Nephron (organoid): ENCODE measurements around the gene TRAP1.
A peak's percentile ranks its signal among the peaks of the same experiment; 100 is the strongest.

Source experiments
- H3K27ac Mint-ChIP-seq, 3 experiments: 2 replicates each; pipeline ENCODE4 v1.8.0; 2020; ENCODE audit warnings: mixed read lengths in 3 of 3, mild to moderate bottlenecking in 2 of 3, moderate library complexity in 1 of 3
- H3K27me3 Mint-ChIP-seq: 2 replicates; pipeline ENCODE4 v1.8.0; 2021; ENCODE audit warnings: low read depth, mild to moderate bottlenecking, moderate library complexity, mixed read lengths
- H3K36me3 Mint-ChIP-seq: 2 replicates; pipeline ENCODE4 v1.8.0; 2020; ENCODE audit warnings: low read depth, mixed read lengths
- H3K4me1 Mint-ChIP-seq: 2 replicates; pipeline ENCODE4 v1.8.0; 2020; ENCODE audit warnings: mixed read lengths
- H3K4me3 Mint-ChIP-seq, 3 experiments: 2 replicates each; pipeline ENCODE4 v1.8.0; 2020; ENCODE audit warnings: mild to moderate bottlenecking in 3 of 3, mixed read lengths in 3 of 3, moderate library complexity in 2 of 3
- H3K9me3 Mint-ChIP-seq: 2 replicates; pipeline ENCODE4 v1.8.0; 2020; ENCODE audit warnings: mixed read lengths
- TF ChIP-seq, protein P1 (sequence below), 3 experiments: fragments of 200-600 bp; sonication (generic); IDR thresholded peaks; one replicate each; pipeline ENCODE4 v1.5.0; 2021; ENCODE audit warnings: antibody characterized with exemption in 3 of 3; ENCODE audit not compliant: unreplicated experiment in 3 of 3

The TRAP1 gene

DNA sequence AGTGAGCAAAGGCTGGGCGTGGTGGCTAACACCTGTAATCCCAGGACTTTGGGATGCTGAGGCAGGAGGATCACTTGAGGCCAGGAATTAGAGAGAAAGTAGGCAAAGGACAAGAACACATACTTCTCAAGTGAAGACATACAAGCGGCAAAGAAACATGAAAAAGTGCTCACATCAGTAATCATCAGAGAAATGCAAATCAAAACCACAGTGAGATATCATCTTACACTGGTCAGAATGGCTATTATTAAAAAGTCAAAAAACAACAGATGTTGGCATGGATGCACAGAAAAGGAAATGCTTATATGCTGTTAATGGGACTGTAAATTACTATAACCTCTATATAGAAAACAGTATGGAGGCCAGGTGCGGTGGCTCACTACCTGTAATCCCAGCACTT is 93.7 kb downstream of the TRAP1 start:
- Mint-ChIP-seq H3K36me3 (no peaks in the 10 kb centered on the region), H3K4me3 (no peak overlapping the region), H3K9me3 (no peaks in the 10 kb centered on the region), H3K4me1 (peaks cover 6% of the 10 kb centered on the region), H3K27me3 (no peaks in the 10 kb centered on the region), H3K27ac (peak overlapping the region in 1 of 3 experiments; percentile 16)
- TF ChIP-seq, protein P1, sequence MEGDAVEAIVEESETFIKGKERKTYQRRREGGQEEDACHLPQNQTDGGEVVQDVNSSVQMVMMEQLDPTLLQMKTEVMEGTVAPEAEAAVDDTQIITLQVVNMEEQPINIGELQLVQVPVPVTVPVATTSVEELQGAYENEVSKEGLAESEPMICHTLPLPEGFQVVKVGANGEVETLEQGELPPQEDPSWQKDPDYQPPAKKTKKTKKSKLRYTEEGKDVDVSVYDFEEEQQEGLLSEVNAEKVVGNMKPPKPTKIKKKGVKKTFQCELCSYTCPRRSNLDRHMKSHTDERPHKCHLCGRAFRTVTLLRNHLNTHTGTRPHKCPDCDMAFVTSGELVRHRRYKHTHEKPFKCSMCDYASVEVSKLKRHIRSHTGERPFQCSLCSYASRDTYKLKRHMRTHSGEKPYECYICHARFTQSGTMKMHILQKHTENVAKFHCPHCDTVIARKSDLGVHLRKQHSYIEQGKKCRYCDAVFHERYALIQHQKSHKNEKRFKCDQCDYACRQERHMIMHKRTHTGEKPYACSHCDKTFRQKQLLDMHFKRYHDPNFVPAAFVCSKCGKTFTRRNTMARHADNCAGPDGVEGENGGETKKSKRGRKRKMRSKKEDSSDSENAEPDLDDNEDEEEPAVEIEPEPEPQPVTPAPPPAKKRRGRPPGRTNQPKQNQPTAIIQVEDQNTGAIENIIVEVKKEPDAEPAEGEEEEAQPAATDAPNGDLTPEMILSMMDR (IDR thresholded peaks at IDR 0.05; ENCODE audit: unreplicated experiment in 3 of 3): no peak

DNA sequence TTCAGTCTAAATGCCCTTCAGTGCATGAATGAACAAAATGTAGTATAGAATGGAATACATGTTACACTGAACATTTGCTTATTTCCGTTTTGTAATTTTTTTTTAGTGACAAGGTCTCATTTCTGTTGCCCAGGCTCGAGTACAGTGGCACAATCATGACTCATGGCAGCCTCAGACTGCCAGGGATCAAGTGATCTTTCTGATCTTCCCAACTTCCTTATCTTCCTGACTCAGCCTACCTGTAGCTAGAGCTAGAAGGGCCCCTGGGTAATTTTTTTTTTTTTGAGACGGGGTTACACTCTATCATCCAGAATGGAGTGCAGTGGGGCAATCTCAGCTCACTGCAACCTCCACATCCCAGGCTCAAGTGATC is 98.6 kb downstream of the TRAP1 start:
- Mint-ChIP-seq H3K36me3 (peaks cover 26% of the 10 kb centered on the region), H3K4me3 (no peak overlapping the region), H3K27ac (no peak overlapping the region), H3K4me1 (peaks cover 6% of the 10 kb centered on the region), H3K27me3 (no peaks in the 10 kb centered on the region), H3K9me3 (peaks cover 3% of the 10 kb centered on the region)
- TF ChIP-seq, protein P1 (IDR thresholded peaks at IDR 0.05; ENCODE audit: unreplicated experiment in 3 of 3): no peak

DNA sequence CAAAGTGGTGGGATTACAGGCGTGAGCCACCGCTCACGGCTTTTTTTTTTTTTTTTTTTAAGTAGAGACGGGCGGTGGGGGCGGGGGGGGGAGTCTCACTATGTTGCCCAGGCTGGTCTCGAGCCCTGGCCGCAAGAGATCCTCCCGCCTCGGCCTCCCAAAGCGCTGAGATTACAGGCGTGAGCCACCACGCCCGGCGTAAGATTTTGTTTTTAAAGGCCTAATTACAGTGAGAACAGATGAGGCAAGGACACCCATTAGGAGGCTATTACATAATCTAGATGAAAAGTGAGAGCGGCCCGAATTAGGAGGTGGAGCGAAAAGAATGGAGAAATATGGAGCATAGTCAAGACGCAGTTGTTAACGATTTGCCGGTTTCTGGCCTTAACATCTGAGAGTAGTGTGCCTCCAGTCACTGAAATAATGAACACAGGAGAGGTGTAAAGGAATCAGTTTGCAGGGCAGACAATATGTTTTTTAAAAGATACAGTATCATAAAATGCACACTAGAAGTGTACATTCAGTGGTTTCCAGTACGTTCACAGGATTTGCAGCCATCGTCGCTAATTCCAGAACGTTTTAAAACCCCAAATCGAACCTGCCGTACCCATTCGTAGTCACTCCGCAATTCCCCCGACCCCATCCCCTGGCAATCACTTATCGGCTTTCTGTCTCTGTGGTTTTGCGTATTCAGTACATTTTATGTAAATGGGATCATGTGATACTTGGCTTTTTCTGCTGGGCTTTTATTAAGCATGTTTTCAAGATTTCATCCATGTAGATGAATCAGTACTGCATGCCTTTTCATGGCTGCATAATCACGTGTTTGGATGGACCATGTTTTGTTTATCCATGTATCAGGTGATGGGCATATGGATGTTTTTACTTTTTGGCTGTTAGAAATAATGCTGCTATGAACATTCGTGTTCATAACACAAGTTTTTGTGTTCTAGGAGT is 104.5 kb downstream of the TRAP1 start:
- H3K36me3 Mint-ChIP-seq: peaks cover 35% of the 10 kb centered on the region
- no peaks in the 10 kb centered on the region for H3K27me3 Mint-ChIP-seq
- TF ChIP-seq, protein P1 (IDR thresholded peaks at IDR 0.05; ENCODE audit: unreplicated experiment in 3 of 3): no peak
- H3K4me3 Mint-ChIP-seq: peak overlapping the region; percentile 89 to 100 (median 100)
- H3K27ac Mint-ChIP-seq: peak overlapping the region; percentile 48 to 85 (median 49)
- H3K9me3 Mint-ChIP-seq: peaks cover 3% of the 10 kb centered on the region
- H3K4me1 Mint-ChIP-seq: peaks cover 32% of the 10 kb centered on the region

DNA sequence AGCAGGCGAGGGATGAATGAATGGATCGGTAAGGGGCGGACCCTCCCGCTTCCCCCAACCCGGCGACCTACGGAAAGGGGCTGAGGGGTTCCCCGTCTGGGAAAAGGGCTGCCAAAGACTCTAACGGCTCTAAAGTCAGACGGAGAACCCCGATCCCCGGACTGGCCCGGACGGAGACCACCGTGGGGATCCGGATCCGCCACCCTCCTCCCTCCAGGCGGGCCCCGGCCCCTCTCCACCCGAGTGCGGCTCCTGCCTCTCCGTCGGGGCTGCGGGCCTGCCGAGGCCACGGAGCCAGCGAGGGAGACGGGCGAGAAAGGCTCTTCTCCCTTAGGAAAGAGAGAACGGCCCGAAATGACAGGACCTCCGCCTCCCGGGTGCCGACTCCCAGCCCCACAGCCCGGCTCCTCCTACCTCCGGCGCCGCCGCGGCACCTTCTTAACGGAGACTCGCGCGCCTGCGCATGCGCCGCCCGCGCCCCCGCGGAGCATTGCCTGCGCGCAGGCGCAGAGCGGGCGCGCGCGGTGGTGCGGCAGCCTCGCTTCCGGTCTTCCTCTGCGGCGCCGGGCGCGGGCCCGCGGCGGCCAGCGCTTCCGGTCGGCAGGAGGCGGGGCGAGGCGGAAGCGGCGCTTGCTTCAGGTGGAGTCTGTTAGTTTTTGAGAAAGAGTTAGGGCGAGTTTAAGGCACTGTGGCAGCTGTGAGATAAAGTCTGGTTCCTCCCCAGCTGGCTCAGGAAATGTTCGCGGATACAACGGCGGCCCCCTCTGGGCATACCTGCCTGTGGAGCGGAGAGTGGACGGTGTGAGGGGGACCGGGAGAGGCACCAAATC is 106.0 kb downstream of the TRAP1 start, which contains the start of gene SLX4:
TSS of gene SLX4 (minus strand) at position 461 of the 830 bp plus-strand sequence. CDS start 2,642 bp downstream, outside the sequence.
- H3K36me3 Mint-ChIP-seq: peaks cover 35% of the 10 kb centered on the region
- no peaks in the 10 kb centered on the region for H3K9me3 Mint-ChIP-seq
- peaks cover 32% of the 10 kb centered on the region for H3K4me1 Mint-ChIP-seq
- TF ChIP-seq, protein P1 (IDR thresholded peaks at IDR 0.05; ENCODE audit: unreplicated experiment in 3 of 3): no peak
- peak within 1 kb of the TSS; percentile 98 to 100 (median 100) for H3K4me3 Mint-ChIP-seq
- H3K27ac Mint-ChIP-seq: peak within 1 kb of the TSS; percentile 75 to 91 (median 82)
- no peaks in the 10 kb centered on the region for H3K27me3 Mint-ChIP-seq

DNA sequence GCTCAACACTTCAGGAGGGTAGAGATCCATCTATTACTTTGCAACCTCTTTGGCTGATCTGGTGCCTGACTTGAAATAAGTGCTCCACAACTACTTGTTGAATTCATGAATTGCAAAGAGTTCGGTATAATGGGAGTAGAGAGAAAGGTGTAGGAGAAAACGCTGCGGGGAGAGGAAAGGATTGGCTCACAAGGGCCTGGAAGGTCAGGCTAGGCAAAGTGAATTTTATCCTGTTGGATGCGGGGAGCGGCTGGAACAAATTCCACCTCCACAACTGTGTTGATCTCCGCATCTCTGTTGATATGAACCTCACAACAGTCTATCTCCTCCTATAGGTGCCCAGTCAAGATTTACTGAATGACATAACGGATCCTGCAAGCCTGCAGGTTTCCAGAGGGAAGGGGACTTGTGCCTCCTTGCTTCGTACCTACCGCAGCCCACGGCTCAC is 106.6 kb downstream of the TRAP1 start:
- H3K27me3 Mint-ChIP-seq: no peaks in the 10 kb centered on the region
- TF ChIP-seq, protein P1 (IDR thresholded peaks at IDR 0.05; ENCODE audit: unreplicated experiment in 3 of 3): no peak
- H3K36me3 Mint-ChIP-seq: peaks cover 40% of the 10 kb centered on the region
- peaks cover 32% of the 10 kb centered on the region for H3K4me1 Mint-ChIP-seq
- H3K27ac Mint-ChIP-seq: peak overlapping the region; percentile 75 to 91 (median 82)
- H3K4me3 Mint-ChIP-seq: peak overlapping the region; percentile 98 to 100 (median 100)
- H3K9me3 Mint-ChIP-seq: no peaks in the 10 kb centered on the region
